OCI-LY3 (cell line): ENCODE results near the gene MICA.

ENCODE experiments used
- CTCF ChIP-seq: fragments of 200-600, 300-600 bp; sonication (generic); IDR thresholded peaks from 2 replicates; pipeline ENCODE4 v1.5.1; 2014; ENCODE audit warnings: antibody characterized with exemption, low read length, low read depth
- EZH2phosphoT487 ChIP-seq: fragments of 200-600 bp; shearing (Covaris generic); IDR thresholded peaks from 2 replicates; pipeline ENCODE4 v1.6.1; 2018; ENCODE audit warnings: antibody characterized with exemption, mixed run types, low read depth

GRCh38 chr6:31438222-31438621 lies 34.8 kb downstream of the MICA start:
- TF ChIP-seq CTCF: no peak
- TF ChIP-seq EZH2phosphoT487: no peak
